ENCODE data around the gene AK6. TPM values are rescaled to one million over a fixed set of nuclear protein-coding genes. Genes with fewer than 3 reads are reported as not detected.

AK6 gene
- total and polyA plus RNA-seq, 10 of the 15 experiments (the other 5 are each of a cell fraction or from before 2014, with no cell fraction given), result 45.2 to 446 (median 86.6) TPM

GRCh38 chr5:69308046-69308553, 61.2 kb downstream of the AK6 start:
- in situ Hi-C loops (cut with MboI), result no loop called here
- Histone ChIP-seq H4K20me1 (ENCODE audit: control insufficient read depth, insufficient read depth) (no peaks in the 10 kb centered on the region), H3K4me1 (ENCODE audit: control insufficient read depth, insufficient read depth, low read length) (no peaks in the 10 kb centered on the region), H3K9me3 (replicated peaks; ENCODE audit: control insufficient read depth, insufficient read depth, low read length) (peaks cover 2% of the 10 kb centered on the region; the same call in 1 of the 3 replicates), H3K27me3 (replicated peaks in 1 of 2; ENCODE audit: control insufficient read depth in 2 of 2, insufficient read depth in 2 of 2, low read length in 1 of 2) (no peaks in the 10 kb centered on the region), H3K4me2 (ENCODE audit: control insufficient read depth, insufficient read depth) (no peak overlapping the region), H3K79me2 (ENCODE audit: control insufficient read depth, insufficient read depth, low read length) (no peaks in the 10 kb centered on the region), H3K9ac (ENCODE audit: control insufficient read depth, insufficient read depth, low read length) (no peak overlapping the region), H3K27ac (ENCODE audit: control insufficient read depth, insufficient read depth) (no peak overlapping the region), H2AFZ (ENCODE audit: control insufficient read depth, low read depth, low read length) (no peak overlapping the region), H3K36me3 (ENCODE audit: control insufficient read depth in 2 of 2, insufficient read depth in 2 of 2, low read length in 1 of 2) (no peaks in the 10 kb centered on the region; a peak in 2 of 4 replicates), H3K4me3 (no peak overlapping the region)
- RAD21 ChIA-PET (ENCODE audit: unreplicated experiment), result no interaction called here
- no peak for ATAC-seq
- WGBS (ENCODE audit: insufficient coverage, insufficient replicate concordance, low lambda C conversion rate, missing lambda C conversion rate), result 3% methylated on average over 3 of the region's 3 CpGs
- CTCF ChIA-PET, result no interaction called here
- TF ChIP-seq NFYA (IDR thresholded peaks at IDR 0.05; ENCODE audit: borderline replicate concordance, low read depth, low read length) (no peak), ZBTB4 (CRISPR knock-in tag; IDR thresholded peaks at IDR 0.05) (no peak)
- intact Hi-C loops (cut with micrococcal nuclease; ENCODE audit: unreplicated experiment), result no loop called here
- no peak for FAIRE-seq
- BruUV-seq (replicated peaks), result no TSS peak
- DNase-seq (ENCODE audit: low read depth, low spot score), result no peak
- POLR2A ChIA-PET, result no interaction called here
- SMC1A ChIA-PET (ENCODE audit: uncharacterized antibody, unreplicated experiment), result interaction anchor here (0.6 kb wide), 1 partner anchor 173 kb away, joined by 3 read pairs; no protein-coding TSS in a partner anchor

GRCh38 chr5:69305512-69305911, 63.8 kb downstream of the AK6 start:
- ChIA-PET SMC1A (ENCODE audit: uncharacterized antibody, unreplicated experiment) (no interaction called here), POLR2A (no interaction called here), RAD21 (ENCODE audit: unreplicated experiment) (no interaction called here), CTCF (no interaction called here)
- no peak for DNase-seq (ENCODE audit: low read depth, low spot score)
- Histone ChIP-seq H4K20me1 (ENCODE audit: control insufficient read depth, insufficient read depth) (no peaks in the 10 kb centered on the region), H3K9ac (ENCODE audit: control insufficient read depth, insufficient read depth, low read length) (no peak overlapping the region), H3K9me3 (replicated peaks; ENCODE audit: control insufficient read depth, insufficient read depth, low read length) (peaks cover 2% of the 10 kb centered on the region; the same call in 1 of the 3 replicates), H3K79me2 (ENCODE audit: control insufficient read depth, insufficient read depth, low read length) (no peaks in the 10 kb centered on the region), H3K27me3 (replicated peaks in 1 of 2; ENCODE audit: control insufficient read depth in 2 of 2, insufficient read depth in 2 of 2, low read length in 1 of 2) (no peaks in the 10 kb centered on the region), H2AFZ (ENCODE audit: control insufficient read depth, low read depth, low read length) (no peak overlapping the region), H3K27ac (ENCODE audit: control insufficient read depth, insufficient read depth) (no peak overlapping the region), H3K4me3 (no peak overlapping the region), H3K4me2 (ENCODE audit: control insufficient read depth, insufficient read depth) (no peak overlapping the region), H3K36me3 (ENCODE audit: control insufficient read depth in 2 of 2, insufficient read depth in 2 of 2, low read length in 1 of 2) (no peaks in the 10 kb centered on the region; a peak in 2 of 4 replicates), H3K4me1 (ENCODE audit: control insufficient read depth, insufficient read depth, low read length) (no peaks in the 10 kb centered on the region)
- intact Hi-C loops (cut with micrococcal nuclease; ENCODE audit: unreplicated experiment) (no loop called here), in situ Hi-C loops (cut with MboI) (no loop called here)
- WGBS (ENCODE audit: insufficient coverage, insufficient replicate concordance, low lambda C conversion rate, missing lambda C conversion rate), result 89% methylated on average over 8 of the region's 8 CpGs
- no peak for ATAC-seq
- FAIRE-seq, result no peak
- BruUV-seq (replicated peaks), result no TSS peak
- no peak for TF ChIP-seq ZNF592 (IDR thresholded peaks at IDR 0.05)
- TF ChIP-seq CBX3 (IDR thresholded peaks at IDR 0.05; ENCODE audit: borderline replicate concordance, low read depth), result no peak
- no peak for TF ChIP-seq PAX8 (IDR thresholded peaks at IDR 0.05)
- TF ChIP-seq CHD1 (IDR thresholded peaks at IDR 0.05; ENCODE audit: low read depth, low read length), result no peak
- no peak for TF ChIP-seq HSF1 (IDR thresholded peaks at IDR 0.05; ENCODE audit: low read depth, low read length)
- TF ChIP-seq IRF4 (IDR thresholded peaks at IDR 0.05; ENCODE audit: low read depth, low read length), result no peak
- TF ChIP-seq EED (IDR thresholded peaks at IDR 0.05; ENCODE audit: low read depth), result no peak

Measured in GM12878 (cell line).